Stimulated activated CD8-positive, alpha-beta memory T cell treated with anti-CD3 and anti-CD28 coated beads, Interleukin-4, amount 100 ng/mL, for 48 hours (primary cell): ENCODE results near the gene PPM1N.
"Not testable (repeated sequence)": the region's sequence is repeated elsewhere in the genome, so short reads cannot be mapped to it uniquely, and the experiment has no call there.

Source experiments
- DNase-seq: peaks from one replicate; pipeline ENCODE4 v3.0.0-alpha.2; 2020

PPM1N gene

DNA sequence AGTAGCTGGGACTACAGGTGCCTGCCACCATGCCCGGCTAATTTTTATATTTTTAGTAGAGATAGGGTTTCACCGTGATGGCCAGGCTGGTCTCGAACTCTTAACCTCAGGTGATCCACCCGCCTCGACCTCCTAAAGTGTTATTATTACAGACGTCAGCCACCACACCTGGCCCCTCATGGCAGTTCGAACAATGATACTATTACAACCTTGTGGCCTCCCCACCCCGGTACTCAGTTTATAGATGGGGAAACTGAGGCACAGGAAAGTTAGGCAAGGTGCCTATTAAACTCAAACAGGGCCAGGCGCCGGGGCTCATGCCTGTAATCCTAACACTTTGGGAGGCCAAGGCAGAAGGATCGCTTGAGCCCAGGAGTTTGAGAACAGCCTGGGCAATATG is 12.1 kb downstream of the PPM1N start:
- DNase-seq = not testable (repeated sequence)

DNA sequence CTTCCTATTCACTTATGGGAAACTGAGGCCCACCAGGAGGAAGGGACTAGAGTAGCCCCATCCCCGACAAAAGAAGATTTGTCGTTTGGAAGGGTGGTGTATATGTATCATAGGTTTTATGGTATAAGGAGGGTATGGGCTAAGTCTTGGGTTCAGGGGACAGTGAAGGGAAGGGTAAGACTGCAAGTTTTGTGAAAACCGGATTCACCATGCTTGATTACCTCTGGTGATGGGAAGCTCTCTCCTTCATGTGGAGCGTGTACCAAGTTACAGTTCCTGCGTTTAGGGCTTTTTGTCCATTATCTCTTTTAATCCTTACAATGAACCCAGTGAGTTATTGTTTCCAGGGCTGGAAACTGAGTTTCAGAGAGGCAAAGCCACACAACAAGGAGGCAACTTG is 12.8 kb downstream of the PPM1N start:
- no peak for DNase-seq

DNA sequence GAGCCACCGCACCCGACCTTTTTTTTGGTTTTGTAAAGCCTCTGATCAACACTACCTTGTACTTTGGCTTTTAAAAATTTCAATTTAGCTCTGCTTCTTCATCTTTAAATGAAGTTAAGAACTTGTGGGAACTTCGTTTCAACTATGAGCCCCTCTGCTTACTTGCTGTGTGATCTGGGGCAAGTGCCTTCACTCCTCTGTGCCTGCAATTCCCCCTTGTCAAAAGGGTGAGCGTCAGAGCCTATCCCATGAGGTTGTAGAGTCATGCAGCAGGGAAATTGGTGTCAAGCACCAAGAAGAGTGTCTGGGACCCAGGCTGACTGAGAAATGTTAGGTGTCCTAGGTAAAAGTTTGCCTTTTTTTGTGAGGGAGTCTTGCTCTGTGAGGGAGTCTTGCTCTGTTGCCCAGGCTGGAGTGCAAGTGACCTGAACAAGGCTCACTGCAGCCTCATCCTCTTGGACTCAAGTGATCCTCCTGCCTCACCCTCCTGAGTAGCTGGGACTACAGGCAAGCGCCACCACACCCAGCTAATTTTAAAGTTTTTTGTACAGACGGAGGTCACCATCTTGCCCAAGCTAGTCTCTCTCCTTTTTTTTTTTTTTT is 14.7 kb downstream of the PPM1N start:
- DNase-seq = no peak

DNA sequence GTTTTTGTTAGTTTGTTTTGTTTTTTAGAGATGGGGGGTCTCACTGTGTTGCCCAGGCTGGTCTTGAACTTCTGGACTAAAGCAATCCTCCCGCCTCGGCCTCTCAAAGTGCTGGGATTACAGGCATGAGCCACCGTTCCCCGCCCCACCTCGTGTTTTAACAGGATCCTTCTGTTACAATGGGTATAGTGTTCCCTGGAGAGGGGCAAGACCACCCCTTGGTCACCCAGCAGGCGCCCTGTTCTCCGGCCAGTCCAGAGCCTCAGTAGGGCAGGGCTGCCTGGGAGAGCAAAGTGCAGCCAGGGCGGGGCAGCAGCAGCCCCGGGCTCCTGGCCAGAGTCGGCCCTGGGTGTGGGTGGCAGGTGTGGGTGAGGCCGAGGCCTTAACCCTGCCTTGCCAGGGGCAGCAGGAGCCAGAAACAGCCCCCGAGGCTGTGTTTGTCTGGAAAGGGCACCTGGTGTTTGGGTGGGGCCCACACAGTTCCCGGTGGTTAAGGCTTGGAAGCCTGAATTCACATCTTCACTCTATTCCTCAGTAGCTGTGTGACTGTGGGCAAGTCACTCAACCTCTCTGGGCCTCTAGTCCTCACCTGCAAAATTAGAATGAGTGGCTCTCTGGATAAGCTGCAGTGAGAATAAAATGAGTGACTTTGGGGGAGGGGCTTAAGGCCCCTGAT is 16.3 kb downstream of the PPM1N start:
- no peak for DNase-seq

DNA sequence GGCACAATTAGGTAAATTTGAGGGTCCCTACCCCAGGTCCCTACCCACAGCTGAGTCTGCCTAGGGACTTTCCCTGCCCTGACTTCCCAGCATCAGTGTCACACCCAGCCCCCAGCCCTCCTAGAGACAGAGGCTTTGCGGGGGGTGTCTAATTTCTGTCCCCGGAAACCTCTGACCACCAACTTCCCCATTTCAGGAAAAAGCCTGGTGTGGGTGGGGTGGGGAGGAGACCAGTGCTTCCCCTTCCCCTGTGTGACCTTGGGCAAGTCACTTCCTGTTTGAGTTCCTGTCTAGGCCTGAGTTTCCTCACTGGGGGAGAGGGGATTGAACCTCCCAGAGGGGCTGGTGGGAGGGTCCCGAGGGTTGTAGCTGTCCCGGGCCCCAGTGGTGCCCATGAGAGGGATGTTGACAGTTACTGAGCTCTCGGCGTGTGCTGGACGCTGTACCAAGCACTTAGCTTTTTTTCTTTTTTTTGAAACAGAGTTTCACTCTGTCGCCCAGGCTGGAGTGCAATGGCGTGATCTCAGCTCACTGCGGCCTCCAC is 16.9 kb downstream of the PPM1N start:
- DNase-seq = peak; percentile 59

DNA sequence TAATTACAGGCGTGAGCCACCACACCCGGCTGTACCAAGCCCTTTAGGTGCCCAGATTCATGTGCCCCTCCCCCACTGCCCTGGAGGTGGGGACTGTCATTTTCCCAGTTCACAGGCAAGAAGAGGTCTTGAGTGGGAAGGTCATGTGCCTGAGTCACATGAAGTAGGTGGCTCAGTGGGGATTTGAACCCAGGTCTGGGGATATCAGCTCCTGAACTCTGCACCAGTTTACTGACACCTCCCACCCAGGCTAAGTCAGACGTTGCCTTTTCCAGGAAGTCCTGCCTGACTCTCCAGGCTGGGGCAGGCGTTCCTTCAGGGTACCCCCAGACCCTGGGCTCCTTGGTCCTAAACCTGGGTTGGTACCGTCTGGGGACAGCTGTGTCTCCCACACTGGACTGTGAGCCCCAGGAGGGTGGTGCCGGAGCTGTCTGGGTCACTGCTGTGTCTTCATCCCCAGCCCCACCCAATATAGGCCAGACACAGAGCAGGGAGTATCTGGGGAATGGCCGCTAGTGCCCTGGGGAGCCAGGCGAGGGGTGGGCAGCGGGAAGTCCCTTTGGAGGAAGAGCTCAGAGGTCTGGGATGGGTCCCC is 17.7 kb downstream of the PPM1N start:
- DNase-seq = no peak

DNA sequence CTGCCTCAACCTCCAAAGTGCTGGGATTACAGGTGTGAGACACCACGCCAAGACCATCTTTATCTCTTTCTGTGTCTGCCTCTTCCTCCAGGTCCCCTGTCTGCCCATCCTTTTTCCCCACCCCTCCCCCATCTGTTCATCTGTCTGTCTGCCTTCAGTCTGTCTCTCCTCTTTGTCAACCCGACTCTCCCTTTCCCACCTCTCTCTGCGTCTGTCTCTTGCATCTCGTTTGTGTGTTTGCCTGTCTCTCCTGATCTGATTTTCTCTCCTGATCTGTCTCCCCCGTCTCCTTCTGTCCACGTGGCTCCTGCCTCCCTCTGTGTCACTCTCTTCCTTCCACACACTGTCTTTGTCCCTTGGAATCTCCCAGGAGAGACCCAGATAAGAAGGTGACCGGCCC is 19.0 kb downstream of the PPM1N start:
- no peak for DNase-seq

DNA sequence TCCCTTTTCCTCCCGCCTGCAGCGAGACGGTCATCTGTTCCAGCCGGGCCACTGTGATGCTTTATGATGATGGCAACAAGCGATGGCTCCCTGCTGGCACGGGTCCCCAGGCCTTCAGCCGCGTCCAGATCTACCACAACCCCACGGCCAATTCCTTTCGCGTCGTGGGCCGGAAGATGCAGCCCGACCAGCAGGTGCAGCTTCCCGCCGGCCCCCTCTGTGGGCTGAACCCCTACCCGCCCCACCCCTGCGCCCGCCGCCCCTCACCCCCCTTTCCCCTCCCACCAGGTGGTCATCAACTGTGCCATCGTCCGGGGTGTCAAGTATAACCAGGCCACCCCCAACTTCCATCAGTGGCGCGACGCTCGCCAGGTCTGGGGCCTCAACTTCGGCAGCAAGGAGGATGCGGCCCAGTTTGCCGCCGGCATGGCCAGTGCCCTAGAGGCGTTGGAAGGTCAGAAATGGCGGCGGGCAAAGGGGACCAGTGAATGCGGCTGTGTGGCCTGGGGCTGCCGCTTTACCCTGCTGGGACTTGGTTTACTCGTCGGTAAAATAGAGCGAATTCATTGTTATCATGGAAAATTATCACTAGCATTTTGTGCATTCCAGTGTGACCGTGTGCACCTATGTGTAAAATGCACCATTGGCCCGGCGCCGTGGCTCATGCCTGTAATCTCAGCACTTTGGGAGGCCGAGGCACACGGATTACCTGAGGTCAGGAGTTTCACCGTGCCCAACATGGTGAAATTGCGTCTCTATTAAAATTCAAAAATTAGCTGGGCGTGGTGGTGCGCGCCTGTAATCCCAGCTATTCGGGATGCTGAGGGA is 19.6 kb downstream of the PPM1N start:
- no peak for DNase-seq

DNA sequence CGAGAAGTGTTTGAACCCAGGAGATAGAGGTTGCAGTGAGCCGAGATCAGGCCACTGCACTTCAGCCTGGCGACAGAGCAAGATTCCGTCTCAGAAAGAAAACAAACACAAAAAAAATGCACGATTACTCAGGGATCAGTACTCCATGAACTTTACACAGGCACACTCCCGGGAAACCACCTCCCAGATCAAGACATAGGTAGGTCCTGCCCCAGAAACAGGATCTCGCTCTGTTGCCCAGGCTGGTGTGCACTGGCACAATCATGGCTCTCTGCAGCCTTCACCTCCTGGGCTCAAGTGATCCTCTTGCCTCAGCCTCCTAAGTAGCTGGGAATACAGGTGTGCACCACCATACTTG is 20.2 kb downstream of the PPM1N start:
- no peak for DNase-seq

DNA sequence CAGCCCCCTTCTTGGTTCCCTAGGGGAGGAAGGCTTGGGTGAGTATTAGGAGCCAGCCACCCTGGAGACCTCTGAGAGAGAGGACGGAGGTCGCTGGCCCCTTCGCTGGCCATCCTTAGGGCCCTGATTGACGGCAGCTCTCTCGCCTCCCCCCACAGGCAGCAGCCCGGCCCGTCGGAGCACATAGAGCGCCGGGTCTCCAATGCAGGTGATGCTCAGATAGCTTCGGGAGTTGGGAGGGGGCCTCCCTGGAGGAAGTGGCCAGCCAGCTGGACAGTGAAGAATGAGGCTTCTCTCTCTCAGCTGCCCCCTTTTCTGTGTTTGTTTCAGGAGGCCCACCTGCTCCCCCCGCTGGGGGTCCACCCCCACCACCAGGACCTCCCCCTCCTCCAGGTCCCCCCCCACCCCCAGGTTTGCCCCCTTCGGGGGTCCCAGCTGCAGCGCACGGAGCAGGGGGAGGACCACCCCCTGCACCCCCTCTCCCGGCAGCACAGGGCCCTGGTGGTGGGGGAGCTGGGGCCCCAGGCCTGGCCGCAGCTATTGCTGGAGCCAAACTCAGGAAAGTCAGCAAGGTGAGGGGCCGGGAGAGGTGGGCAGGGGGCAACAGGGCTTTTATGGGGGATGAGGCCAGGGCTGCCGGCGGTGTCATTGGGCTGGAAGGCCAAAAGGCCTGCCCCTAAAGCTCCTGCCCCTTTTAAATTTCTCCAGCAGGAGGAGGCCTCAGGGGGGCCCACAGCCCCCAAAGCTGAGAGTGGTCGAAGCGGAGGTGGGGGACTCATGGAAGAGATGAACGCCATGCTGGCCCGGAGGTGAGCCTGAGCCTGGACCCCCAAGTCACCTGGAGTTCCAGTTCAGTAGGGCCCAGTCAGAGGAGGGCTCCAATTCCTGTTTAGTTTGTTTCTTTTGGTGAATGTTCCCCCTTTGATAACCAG is 24.0 kb downstream of the PPM1N start:
- DNase-seq = no peak

DNA sequence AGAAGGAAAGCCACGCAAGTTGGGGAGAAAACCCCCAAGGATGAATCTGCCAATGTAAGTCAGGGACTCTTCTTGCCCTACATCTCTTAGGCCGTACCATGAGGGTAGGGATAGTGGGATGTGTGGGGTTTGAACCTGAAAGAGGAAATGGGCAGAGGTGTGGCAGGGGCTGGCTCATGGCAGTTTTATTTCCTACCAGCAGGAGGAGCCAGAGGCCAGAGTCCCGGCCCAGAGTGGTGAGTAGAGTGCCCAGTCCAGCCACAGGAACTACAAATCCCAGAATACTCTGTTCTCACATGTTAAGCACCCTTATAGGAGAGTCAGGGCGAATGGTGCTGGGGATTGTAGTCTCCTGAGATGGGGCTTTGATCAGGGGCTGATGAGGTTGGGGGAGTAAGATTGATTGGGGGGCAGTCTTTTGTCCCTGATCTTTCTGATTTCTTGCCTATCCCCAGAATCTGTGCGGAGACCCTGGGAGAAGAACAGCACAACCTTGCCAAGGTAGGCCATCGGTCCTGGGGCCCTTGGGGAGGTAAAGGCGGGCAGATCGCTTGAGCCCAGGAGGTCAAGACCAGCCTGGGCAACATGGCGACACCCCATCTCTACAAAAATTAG is 25.5 kb downstream of the PPM1N start:
- peak; percentile 80 for DNase-seq

DNA sequence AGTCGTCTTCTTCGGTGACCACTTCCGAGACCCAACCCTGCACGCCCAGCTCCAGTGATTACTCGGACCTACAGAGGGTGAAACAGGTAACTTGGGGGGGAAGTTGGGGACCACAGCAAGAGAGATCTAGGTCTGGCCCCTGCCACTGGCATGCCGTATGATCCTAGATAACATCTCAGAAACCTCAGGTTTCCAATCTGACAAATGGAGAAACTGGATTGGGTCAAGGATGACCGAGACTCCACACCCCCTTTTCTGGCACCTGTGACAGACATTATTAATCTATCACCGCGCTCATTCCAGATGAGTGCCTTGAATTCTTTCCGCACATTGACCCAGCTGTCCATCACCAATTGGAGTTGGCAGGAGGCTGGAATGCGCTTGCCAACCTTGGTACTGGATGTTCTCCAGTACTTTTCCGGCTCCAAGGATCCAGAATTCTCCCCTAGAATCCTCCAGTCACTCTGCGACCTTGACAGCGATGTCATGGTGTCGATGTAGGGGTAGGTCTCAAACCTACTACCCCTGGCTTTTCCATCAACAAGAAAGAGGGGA is 26.4 kb downstream of the PPM1N start:
- DNase-seq = no peak

DNA sequence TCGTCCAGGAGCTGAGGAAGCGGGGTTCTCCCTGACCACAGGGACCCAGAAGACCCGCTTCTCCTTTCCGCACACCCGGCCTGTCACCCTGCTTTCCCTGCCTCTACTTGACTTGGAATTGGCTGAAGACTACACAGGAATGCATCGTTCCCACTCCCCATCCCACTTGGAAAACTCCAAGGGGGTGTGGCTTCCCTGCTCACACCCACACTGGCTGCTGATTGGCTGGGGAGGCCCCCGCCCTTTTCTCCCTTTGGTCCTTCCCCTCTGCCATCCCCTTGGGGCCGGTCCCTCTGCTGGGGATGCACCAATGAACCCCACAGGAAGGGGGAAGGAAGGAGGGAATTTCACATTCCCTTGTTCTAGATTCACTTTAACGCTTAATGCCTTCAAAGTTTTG is 27.9 kb downstream of the PPM1N start:
- no peak for DNase-seq

DNA sequence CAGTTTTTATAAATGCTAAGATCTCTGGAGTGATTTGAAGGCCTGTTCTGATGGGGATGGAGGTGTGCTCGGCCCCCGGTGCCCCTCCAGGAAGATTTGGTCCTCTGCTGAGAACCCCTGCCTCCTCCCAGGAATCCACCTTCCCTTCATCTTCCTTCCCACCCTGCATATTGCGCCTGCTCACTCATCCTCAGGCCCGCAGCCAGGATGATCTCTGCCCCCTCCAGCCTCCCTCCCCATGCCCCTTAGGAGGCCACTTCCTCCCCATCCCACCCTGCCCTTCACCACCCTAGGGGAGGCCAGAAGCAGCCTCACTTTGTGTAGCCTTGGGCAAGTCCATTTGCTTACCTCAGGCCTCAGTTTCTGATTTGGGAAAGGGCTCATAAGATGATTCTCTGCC is 28.7 kb downstream of the PPM1N start:
- DNase-seq = no peak

DNA sequence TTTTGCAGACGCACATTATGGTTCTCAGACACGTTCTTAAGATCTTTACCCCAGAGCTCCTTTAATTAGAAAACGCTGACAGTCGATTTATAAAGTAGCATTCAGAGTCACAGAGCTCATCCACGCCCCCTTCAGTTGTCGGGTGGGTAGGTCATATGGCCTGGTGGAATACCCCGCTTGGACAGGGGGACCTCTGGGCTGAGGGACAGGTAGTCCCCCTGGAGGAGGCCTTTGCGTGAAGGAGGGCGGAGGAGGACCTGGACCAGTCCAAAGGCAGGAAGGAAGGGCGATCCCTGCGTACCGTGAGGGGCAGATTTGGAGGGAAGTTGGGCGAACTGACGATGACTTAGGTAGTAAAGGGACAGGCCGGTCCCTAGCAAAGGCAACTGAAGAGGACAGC is 29.5 kb downstream of the PPM1N start:
- DNase-seq = no peak

DNA sequence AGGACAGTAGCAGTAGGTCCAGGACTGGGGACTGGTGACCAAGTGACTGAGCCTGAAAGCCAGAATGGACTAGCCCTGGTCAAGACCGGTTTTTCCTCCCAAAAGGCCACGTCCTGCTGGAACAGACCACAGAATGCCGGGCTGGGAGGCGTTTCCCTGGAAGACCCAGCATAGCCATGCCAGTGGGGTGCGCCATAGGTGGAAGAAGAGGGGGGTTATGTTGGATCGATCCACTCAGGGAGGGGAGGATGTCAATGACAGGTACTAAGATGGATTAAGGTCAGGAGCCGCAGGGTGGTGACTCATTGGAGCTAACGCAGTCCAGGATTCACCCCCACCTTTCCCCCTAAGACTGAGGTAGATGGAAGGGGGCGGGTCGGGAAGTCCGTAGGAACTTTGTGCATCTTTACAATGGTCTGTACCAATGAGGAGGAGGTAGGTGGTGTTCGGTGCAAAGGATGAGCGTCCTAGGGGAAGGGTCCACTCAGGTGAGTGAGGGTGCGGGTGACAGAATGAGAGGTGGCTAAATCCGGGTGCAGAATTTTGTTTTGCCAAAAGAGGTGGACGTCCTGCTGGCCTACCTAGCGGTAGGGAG is 30.0 kb downstream of the PPM1N start:
- no peak for DNase-seq

DNA sequence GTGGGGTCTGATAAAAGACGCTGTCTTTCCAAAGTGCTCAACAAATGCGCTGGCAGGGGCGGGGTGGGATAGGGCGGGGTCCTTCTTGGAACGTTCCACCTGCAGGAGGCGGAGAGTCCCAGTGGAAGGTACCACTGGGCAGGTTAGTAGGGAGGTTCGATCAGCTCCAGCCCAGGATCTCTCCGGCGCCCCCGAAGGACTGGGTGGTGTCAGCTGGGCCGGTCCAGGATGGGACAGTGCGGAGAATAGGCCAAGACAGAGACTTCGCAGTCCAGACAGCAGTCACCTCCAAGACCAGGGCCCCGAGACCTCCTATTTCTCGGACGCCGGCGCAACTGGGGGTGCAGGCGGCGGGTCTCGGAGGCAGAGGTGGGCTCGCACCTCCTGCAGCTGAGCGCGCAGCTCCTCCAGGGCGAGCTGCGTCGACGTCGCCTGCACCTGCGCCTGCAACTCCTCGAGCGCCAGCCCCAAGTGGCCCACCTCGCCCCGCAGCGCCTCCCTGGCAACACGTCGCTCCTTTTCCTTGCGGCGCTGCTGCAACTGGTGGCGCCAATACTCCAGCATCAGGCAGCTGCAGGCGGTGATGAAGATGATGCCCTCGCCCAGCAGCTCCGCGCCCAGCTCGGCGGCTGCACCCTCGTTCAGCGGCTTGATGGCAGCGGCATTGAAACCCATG is 30.6 kb downstream of the PPM1N start:
- DNase-seq = no peak

DNA sequence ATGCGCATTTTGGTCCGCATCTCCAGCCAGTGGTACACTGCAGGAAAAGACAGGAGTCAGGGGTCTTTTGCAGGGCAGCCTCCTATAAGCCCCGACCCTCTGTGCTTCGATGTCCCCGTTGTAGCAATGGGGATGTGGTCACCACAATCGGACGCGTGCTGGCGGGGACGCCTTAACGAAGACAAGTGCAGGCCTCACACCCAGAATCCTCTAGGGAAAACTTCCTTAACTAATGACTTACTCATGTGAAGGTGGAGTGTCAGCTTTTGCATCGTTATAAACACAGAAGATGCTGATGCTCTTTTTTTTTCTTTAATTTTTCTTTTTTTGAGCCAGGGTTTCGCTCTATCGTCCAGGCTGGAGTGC is 31.2 kb downstream of the PPM1N start:
- no peak for DNase-seq

DNA sequence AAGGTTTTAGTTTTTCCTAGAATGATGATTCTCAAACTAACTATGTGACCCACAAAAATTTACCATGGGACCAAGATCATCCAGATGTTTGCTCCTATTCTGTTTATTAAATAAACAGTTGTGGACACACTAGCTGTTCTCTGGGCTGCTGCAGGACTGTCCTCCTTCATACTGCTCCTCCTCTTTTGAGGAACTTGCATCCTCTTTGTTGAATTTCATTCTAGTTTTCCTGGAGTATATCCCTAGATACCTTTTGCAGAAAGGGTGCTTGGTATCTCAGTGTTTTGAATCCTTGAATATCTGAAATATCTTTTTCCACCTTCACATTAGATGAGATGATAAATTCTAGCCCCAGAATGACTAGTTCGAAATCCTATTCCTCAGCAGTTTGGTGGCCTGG is 33.1 kb downstream of the PPM1N start:
- no peak for DNase-seq

DNA sequence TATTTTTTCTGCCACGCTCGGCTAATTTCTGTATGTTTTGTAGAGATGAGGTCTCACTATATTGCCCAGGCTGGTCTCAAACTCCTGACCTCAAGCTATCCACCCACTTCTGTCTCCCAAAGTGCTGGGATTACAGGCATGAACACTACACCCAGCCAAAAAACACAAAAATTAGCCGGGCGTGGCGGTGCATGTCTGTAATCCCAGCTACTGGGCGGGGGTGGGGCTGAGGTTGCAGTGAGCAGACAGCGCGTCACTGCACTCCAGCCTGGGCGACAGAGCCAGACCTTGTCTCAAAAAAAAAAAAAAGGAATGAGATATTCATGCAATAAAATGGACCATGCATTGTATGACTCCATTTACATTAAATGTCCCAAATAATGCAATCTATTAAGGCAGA is 41.2 kb downstream of the PPM1N start:
- DNase-seq = no peak

DNA sequence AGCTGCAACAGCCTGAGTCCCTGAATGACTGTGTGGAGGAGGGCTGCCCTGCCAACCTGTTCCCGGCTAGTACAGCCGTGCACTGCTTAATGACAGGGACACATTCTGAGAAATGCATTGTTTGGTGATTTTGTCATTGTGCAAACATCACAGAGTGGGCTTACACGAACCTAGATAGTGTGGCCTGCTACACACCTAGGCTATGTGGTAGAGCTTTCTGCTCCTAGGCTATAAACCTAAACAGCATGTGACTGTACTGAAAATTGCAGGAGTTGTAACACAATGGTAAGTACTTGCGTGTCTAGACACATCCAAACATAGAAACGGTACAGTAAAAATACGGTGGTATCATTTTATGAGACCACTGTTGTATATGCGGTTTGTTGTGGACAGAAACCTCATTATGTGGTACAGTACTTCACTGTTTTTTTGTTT is 44.0 kb downstream of the PPM1N start:
- DNase-seq = no peak
